GM12878 (cell line): Measurements from ENCODE around the gene GTF3A. TPM values are rescaled to one million over a fixed set of nuclear protein-coding genes. Genes with fewer than 3 reads are reported as not detected.

Experiments used
- BACH1 ChIP-seq: fragments of 450-650 bp; IDR thresholded peaks from 2 replicates; pipeline ENCODE4 v1.6.1; 2017; ENCODE audit warnings: mild to moderate bottlenecking, borderline replicate concordance
- CBFB ChIP-seq: IDR thresholded peaks from 2 replicates; pipeline ENCODE4 v1.6.1; 2016; ENCODE audit warnings: antibody characterized with exemption, low read depth
- E4F1 ChIP-seq: fragments of 450-650 bp; IDR thresholded peaks from 2 replicates; pipeline ENCODE4 v1.6.1; 2018; ENCODE audit warnings: borderline replicate concordance, mild to moderate bottlenecking; ENCODE audit not compliant: partially characterized antibody
- EED ChIP-seq: sonication (generic); IDR thresholded peaks from 2 replicates; pipeline ENCODE4 v1.6.1; 2016; ENCODE audit warnings: antibody characterized with exemption, low read depth
- HDAC2 ChIP-seq: fragments of 200-600 bp; sonication (generic); IDR thresholded peaks from 2 replicates; pipeline ENCODE4 v1.6.1; 2017
- HDGF ChIP-seq: fragments of 450-650 bp; IDR thresholded peaks from 2 replicates; pipeline ENCODE4 v1.6.1; 2016; ENCODE audit warnings: antibody characterized with exemption
- KLF5 ChIP-seq: fragments of 450-650 bp; IDR thresholded peaks from 2 replicates; pipeline ENCODE4 v1.6.1; 2014; ENCODE audit warnings: mild to moderate bottlenecking; ENCODE audit not compliant: partially characterized antibody
- LARP7 ChIP-seq: fragments of 450-650 bp; IDR thresholded peaks from 2 replicates; pipeline ENCODE4 v1.6.1; 2017; ENCODE audit warnings: mild to moderate bottlenecking
- MAX ChIP-seq: IDR thresholded peaks from 2 replicates; pipeline ENCODE4 v1.6.1; 2012; ENCODE audit warnings: low read depth, low read length, improper control_type of control experiment
- MEF2B ChIP-seq: fragments of 450-650 bp; IDR thresholded peaks from 2 replicates; pipeline ENCODE4 v1.6.1; 2018; ENCODE audit warnings: mild to moderate bottlenecking, moderate library complexity; ENCODE audit not compliant: partially characterized antibody, poor library complexity, severe bottlenecking
- MLLT1 ChIP-seq: fragments of 450-650 bp; IDR thresholded peaks from 2 replicates; pipeline ENCODE4 v1.6.1; 2016; ENCODE audit warnings: mild to moderate bottlenecking
- NBN ChIP-seq: fragments of 450-650 bp; IDR thresholded peaks from 2 replicates; pipeline ENCODE4 v1.6.1; 2016
- NR2C1 ChIP-seq: fragments of 450-650 bp; IDR thresholded peaks from 2 replicates; pipeline ENCODE4 v1.6.1; 2017; ENCODE audit warnings: antibody characterized with exemption, mild to moderate bottlenecking, moderate library complexity
- NR2F1 ChIP-seq: fragments of 450-650 bp; conservative IDR thresholded peaks from 2 replicates; pipeline ENCODE4 v1.6.1; 2017; ENCODE audit warnings: mild to moderate bottlenecking
- RUNX3 ChIP-seq: IDR thresholded peaks from 2 replicates; pipeline ENCODE4 v1.6.1; 2012; ENCODE audit warnings: low read length, inconsistent platforms
- SIN3A ChIP-seq: IDR thresholded peaks from 2 replicates; pipeline ENCODE4 v1.6.1; 2012; ENCODE audit warnings: low read depth, low read length, improper control_type of control experiment
- SRF ChIP-seq, 2 experiments: IDR thresholded peaks; 2 replicates each; pipeline ENCODE4 v1.6.1; 2011; ENCODE audit warnings: low read depth in 2 of 2, low read length in 2 of 2, mild to moderate bottlenecking in 1 of 2, moderate library complexity in 1 of 2
- STAT1 ChIP-seq: fragments of 450-650 bp; conservative IDR thresholded peaks from 2 replicates; pipeline ENCODE4 v1.6.1; 2014; ENCODE audit warnings: antibody characterized with exemption, mild to moderate bottlenecking
- STAT3 ChIP-seq: IDR thresholded peaks from 2 replicates; pipeline ENCODE4 v1.6.1; 2011; ENCODE audit warnings: low read depth, low read length, improper control_type of control experiment
- TAF1 ChIP-seq: IDR thresholded peaks from 2 replicates; pipeline ENCODE4 v1.6.1; 2011; ENCODE audit warnings: mild to moderate bottlenecking, low read depth, low read length, borderline replicate concordance
- TCF7 ChIP-seq: IDR thresholded peaks from 2 replicates; pipeline ENCODE4 v1.6.1; 2014; ENCODE audit warnings: antibody characterized with exemption, borderline replicate concordance
- ZBTB40 ChIP-seq: fragments of 450-650 bp; IDR thresholded peaks from 2 replicates; pipeline ENCODE4 v1.6.1; 2016; ENCODE audit warnings: mild to moderate bottlenecking, moderate library complexity, borderline replicate concordance
- ZZZ3 ChIP-seq: IDR thresholded peaks from 2 replicates; pipeline ENCODE4 v1.6.1; 2011; ENCODE audit warnings: low read depth; ENCODE audit not compliant: control insufficient read depth, insufficient read length
- polyA plus RNA-seq, 11 experiments: library from polyadenylated mRNA; depleted of rRNA in 4 of 11; unstranded in 6 of 11; stranded (reverse) in 5 of 11; fragments of >200 nt; fragmentation: Nextera tagmentation in 4 of 11; fragmentation: Illumina TruSeq in 1 of 11; extraction: Ambion mirVana in 4 of 11; extraction: Trizol in 1 of 11; gene quantifications; 1 replicate in 1 of 11; 2 replicates in 10 of 11; pipeline versions ENCODE4 v1.2.1 to v1.2.3, GENCODE V29; 2011 to 2016; ENCODE audit warnings: inconsistent platforms in 2 of 11, missing spikeins in 2 of 11, low read depth in 1 of 11
- total RNA-seq, 4 experiments: library from RNA; depleted of rRNA in 3 of 4; stranded (reverse); fragments of >200 nt in 3 of 4; fragmentation: Illumina TruSeq in 1 of 4; extraction: Trizol in 1 of 4; gene quantifications; 2 replicates each; pipeline versions ENCODE4 v1.2.1 to v1.2.3, GENCODE V29; 2013 to 2021

The GTF3A gene
- total and polyA plus RNA-seq, 10 of the 15 experiments (the other 5 are each of a cell fraction or from before 2014, with no cell fraction given) = 74.2 to 524 (median 216) TPM

- TF ChIP-seq MEF2B = peak; percentile 9
- peak; percentile 73; the same call in 1 of the 2 replicates for TF ChIP-seq TAF1
- peak; percentile 15; the same call in 1 of the 2 replicates for TF ChIP-seq ZBTB40
- TF ChIP-seq SIN3A = no peak
- TF ChIP-seq NR2C1 = peak; percentile 44; the same call in 1 of the 2 replicates
- no peak for TF ChIP-seq TCF7
- TF ChIP-seq BACH1 = peak; percentile 32; the same call in 1 of the 2 replicates
- TF ChIP-seq MAX = peak; percentile 37; the same call in 1 of the 2 replicates
- TF ChIP-seq LARP7 = peak; percentile 49; the same call in 1 of the 2 replicates
- no peak for TF ChIP-seq EED
- no peak for TF ChIP-seq STAT3
- peak; percentile 90 for TF ChIP-seq NBN
- TF ChIP-seq ZZZ3 = no peak
- TF ChIP-seq HDGF = peak; percentile 48; the same call in 1 of the 2 replicates
- 0 out of 2 replicates have a peak, but pooled peaks have one; percentile 36 for TF ChIP-seq MLLT1
- TF ChIP-seq CBFB = peak; percentile 40; the same call in 1 of the 2 replicates
- TF ChIP-seq KLF5 = peak; percentile 92
- peak; percentile 62 for TF ChIP-seq E4F1
- TF ChIP-seq HDAC2 = no peak
- TF ChIP-seq STAT1 = no peak; the same call in 1 of the 2 replicates
- TF ChIP-seq NR2F1 = peak; percentile 82
- peak; percentile 77 for TF ChIP-seq RUNX3
- TF ChIP-seq SRF (IDR thresholded peaks at IDR 0.05; ENCODE audit: low read depth in 2 of 2, low read length in 2 of 2) = peak in 1 of 2 experiments; percentile 44; a peak in 1 of 4 replicates
These were observed 25.8 kb downstream of the GTF3A start, which contains the start of gene MTIF3 (continued) for GRCh38 chr13:27449936-27450828.
